ENCODE measurements around the gene RNF223.
"Not testable (repeated sequence)": the region's sequence is repeated elsewhere in the genome, so short reads cannot be mapped to it uniquely, and the experiment has no call there.

The RNF223 gene

DNA sequence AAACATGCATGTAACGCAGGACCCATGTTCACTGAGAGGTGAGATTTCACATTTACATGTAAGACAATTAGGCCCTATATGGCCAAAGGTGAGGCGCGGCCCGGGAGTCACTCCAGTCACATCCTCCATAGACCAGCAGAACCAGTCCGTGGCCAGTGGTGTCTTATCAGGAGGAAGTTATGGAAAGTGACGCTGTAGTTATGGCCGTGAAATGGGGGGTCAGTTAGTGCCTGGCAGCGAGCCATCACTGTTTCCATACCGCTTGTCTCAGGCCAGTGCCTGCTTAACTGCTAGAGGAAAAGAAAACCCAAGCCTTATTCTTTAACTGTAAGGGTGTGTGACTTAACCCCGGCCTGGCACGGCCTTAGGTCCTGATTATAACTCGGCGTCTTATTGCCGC lies 35.6 kb upstream of the RNF223 start:
- DNase-seq: no peak

DNA sequence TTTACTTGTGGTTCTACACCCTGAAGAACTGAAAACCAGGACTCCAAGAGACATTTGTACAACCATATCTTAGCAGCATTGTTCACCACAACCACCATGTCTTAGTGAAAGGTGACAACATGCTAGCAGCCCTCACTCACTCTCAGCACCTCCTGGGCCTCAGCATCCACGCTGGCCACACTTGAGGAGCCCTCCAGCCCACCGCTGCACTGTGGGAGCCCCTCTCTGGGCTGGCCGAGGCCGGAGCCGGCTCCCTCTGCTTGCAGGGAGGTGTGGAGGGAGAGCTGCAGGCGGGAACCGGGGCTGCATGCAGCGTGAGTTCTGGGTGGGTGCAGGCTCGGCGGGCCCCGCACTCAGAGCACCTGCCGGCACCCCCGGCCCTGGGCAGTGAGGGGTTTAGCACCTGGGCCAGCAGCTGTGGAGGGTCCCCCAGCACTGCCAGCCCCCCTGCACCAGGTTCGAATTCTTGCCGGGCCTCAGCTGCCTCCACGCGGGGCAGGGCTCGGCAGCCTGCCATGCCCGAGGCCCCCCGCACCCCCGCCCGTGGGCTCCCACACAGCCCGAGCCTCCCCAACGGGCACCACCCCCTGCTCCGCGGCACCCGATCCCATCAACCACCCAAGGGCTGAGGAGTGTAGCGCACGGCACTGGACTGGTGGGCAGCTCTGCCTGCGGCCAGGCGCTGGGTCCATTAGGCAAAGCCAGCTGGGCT lies 32.6 kb upstream of the RNF223 start:
- DNase-seq: no peak

DNA sequence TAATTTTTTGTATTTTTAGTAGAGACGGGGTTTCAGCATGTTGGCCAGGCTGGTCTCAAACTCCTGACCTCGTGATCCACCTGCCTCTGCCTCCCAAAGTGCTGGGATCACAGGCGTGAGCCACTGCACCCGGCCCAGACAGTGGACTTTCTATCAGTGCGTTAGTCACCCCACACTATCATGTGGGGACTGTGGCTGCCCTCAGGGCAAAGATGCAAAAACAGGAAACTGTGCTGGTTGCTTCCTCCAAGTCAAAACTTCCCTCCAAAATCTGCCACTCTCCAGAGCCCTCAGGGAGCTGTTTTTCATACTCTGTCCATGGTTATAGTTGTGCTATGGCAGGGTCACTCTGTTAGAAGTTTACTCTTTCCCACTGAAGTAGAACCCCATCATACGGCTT lies 30.0 kb upstream of the RNF223 start:
- DNase-seq: peak; percentile 52 to 79 (median 76)

DNA sequence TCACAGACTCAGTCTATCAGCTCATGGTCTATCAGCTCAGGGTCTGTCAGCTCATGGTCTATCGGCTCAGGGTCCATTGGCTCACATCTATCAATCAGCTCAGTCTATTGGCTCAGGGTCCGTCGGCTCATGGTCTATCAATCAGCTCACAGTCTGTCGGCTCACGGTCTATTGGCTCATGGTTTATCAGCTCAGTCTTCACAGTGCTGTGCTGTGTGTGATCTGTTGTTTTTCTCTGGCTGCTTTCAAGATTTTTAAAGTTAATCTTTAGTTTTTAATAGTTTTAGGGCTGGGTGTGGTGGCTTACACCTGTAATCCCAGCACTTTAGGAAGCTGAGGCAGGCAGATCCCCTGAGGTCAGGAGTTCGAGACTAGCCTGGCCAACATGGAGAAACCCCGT lies 27.4 kb upstream of the RNF223 start:
- no peak for DNase-seq

DNA sequence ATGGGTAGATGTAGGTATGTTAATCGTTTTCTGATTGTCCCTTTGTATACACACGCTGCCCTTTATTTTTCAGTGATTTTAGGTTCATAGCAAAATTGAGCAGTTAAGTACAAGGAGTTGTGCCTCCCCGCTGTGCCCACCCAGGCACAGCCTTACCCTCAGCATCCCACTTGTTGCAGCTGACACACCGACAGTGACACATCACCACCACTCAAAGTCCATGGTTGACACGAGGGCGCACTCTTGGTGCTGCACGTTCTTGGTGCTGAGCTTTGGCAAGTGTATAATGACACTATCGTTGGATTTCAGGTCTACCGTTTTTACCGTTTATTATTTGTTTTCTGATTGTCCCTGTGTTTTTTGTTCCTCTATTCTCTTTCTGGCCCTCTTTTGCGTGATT lies 26.2 kb upstream of the RNF223 start:
- no peak for DNase-seq

DNA sequence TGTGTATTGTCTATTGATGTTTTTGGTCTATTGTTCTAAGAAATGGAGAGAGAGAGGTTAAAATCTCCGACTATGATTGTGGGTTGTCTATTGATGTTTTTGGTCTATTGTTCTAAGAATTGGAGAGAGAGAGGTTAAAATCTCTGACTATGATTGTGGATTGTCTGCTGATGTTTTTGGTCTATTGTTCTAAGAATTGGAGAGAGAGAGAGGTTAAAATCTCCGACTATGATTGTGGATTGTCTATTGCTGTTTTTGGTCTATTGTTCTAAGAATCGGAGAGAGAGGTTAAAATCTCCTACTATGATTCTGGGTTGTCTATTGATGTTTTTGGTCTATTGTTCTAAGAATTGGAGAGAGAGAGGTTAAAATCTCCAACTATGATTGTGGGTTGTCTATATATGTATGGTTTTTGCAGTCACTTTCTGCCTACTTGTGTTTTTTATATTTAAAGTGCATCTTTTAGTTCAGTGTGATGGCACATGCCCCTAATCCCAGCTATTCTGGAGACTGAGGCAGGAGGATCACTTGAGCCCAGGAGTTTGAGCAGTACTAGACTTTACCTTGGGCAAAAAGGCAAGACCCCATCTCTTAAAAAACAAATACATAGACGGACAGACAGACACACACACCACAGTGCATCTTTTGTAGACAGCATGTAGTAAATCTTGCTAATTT lies 25.5 kb upstream of the RNF223 start:
- DNase-seq: no peak

DNA sequence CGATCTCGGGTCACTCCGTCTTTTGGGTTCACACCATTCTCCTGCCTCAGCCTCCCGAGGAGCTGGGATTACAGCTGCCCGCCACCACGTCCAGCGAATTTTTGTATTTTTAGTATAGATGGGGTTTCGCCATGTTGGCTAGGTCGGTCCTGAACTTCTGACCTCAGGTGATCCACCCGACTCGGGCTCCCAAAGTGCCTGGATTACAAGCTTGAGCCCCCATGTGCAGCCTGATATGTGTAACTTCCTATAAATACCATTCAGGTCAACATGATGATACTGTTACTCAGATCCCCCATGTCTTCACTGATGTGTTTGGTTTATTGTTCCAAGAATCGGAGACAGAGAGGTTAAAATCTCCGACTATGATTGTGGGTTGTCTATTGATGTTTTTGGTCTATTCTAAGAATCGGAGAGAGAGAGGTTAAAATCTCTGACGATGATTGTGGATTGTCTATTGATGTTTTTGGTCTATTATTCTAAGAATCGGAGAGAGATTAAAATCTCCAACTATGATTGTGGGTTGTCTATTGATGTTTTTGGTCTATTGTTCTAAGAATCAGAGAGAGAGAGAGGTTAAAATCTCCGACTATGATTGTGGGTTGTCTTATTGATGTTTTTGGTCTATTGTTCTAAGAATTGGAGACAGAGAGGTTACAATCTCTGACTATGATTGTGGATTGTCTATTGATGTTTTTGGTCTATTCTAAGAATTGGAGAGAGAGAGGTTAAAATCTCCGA lies 24.7 kb upstream of the RNF223 start:
- DNase-seq: no peak

DNA sequence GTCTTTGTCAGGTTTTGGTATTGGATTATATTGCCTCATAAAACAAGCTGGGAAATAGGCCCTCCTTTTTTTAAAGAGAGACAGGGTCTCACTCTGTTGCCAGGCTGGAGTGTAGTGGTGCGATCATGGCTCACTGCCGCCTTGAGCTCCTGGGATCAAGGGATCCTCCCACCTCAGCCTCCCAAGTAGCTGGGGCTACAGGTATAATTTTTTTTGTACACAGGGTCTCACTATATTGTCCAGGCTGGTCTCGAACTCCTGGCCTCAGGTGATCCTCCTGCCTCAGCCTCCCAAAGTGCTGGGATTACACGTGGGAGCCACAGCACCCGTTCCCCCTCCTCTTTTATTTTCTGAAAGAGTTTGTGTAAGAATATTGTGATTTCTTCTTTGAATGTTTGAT lies 22.0 kb upstream of the RNF223 start:
- DNase-seq: not testable (repeated sequence)

DNA sequence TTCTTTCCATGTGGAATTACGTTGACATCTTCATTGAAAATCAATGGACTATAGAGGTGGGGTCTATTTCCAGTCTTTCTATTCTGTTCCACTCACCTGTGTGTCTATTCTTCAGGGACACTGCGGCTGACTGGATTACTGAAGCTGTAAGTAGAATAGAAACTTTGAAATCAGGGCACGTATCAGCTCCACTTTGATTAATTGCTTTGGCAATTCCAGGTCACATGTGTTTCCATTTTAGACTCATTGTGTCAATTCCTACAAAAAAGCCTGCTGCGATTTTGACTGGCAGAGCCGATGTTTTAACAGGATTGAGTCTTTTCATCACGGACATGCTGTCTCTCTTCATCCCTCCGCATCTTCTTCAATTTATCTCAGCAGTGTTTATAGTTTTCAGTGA lies 20.9 kb upstream of the RNF223 start:
- no peak for DNase-seq

DNA sequence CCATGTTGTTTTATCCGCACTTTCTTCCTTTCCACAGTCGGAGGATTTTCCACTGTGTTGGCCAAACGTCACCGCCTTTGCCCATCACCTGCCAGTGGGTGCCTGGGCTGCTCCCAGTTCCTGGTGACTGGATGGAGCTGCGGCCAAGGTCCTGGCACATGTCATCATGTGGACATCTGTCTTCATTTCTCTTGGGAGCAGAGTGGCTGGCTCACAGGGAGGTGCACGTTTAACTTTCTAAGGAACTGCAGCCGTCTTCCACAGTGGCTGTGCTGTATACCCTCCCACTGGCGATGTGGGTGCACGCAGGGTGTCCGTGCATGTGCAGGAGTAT lies 19.5 kb upstream of the RNF223 start:
- DNase-seq: no peak

DNA sequence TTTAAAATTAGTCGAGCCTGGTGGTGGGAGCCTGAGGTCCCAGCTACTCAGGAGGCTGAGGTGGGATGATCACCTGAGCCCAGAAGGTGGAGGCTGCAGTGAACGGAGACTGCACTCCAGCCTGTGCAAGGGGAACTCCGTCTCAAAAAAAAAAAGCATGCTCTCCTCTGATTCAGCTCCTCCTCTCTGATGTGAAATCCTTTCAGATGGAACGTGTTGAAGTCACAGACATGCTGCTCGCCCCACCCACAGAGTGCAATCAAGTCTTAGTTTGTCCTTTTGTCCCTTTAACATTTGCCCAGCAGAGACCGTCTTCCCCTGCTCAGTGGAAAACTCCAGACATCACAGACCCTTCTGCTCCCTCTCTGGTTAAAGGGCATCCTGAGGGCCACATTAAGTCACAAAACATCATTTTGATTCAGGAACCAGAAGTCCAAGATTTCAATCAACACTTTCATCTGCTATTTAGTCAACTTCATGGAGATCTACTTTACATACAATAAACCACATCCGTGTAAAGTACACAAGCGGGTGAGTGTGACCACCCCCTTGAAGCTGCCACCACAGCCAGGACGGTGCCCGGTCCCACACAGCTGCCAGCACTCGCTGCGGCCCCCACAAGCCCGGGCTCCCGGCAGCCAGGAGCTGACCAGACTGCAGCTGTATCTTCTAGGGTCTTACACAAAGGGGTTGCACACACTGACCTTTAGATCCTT lies 18.9 kb upstream of the RNF223 start:
- no peak for DNase-seq

DNA sequence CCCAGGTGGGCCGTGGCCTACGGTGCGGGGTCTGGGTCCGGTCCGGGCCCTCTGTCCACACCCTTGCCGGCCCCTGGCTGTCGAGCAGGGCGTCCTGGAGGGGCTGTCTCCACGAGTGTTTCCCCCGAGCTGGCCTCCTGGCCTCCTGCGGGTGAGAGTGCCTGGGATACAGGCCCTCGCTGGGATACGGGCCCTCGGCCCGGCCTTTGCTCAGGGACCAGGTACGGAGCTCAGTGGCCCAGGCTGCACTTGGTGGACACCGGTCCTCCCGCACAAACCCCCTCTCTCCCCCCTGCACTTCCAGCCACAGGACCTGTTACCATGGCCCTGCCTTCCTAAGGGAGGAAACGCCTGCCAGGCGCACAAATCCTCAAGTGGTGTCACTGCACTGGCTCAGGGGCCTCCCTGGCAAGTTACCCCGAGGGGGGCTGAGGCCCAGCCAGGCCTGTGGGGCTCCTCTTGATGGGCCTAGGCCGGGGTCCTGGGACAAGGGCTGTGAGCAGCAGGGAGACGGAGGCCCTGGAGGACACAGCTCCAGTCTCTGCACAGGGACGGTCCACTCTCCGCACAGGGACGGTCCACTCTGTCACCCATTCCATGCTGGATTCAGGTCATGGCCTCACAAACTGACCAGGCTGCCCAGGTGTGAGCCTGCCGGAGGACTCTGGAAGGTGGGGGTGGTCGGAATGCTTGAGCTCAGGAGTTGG lies 18.2 kb upstream of the RNF223 start:
- peak in 1 of 4 experiments; percentile 1 for DNase-seq

DNA sequence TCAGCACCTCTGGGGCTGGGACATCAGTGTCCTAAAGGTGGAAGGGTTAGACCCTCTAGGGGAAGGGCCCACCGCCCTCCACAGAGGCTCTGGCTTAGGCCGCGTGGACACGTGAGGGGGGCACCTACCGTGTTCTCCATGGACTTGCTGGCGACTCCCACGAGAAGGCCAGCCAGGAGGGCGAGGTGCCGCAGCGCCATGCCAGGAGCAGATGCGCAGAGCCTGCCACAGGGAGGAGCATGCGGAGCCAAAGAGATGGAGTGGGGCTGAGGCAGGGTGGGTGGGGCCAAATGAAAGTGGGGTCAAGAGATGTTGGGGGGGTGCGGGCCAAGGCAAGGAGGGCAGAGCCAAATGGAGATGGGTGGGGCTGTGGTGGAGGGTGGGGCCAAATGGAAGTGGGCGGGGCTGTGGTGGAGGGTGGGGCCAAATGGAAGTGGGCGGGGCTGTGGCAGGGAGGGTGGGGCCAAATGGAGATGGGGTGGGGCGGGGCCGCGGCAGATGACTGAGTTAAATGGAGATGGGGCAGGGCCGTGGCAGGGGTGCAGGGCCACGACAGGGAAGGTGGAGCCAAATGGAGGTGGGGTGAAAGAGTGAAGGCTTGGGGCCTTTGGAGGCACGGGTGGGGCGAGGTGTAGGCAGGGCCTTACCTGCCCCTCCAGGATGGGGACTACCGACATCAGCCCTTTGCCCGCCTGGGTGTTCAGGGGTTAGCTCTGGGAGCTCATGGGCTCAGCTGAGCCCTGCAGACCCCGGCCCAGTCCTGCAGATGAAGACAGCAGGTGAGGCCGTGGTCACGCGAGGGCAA lies 17.4 kb upstream of the RNF223 start:
- DNase-seq: peak in 1 of 4 experiments; percentile 2

DNA sequence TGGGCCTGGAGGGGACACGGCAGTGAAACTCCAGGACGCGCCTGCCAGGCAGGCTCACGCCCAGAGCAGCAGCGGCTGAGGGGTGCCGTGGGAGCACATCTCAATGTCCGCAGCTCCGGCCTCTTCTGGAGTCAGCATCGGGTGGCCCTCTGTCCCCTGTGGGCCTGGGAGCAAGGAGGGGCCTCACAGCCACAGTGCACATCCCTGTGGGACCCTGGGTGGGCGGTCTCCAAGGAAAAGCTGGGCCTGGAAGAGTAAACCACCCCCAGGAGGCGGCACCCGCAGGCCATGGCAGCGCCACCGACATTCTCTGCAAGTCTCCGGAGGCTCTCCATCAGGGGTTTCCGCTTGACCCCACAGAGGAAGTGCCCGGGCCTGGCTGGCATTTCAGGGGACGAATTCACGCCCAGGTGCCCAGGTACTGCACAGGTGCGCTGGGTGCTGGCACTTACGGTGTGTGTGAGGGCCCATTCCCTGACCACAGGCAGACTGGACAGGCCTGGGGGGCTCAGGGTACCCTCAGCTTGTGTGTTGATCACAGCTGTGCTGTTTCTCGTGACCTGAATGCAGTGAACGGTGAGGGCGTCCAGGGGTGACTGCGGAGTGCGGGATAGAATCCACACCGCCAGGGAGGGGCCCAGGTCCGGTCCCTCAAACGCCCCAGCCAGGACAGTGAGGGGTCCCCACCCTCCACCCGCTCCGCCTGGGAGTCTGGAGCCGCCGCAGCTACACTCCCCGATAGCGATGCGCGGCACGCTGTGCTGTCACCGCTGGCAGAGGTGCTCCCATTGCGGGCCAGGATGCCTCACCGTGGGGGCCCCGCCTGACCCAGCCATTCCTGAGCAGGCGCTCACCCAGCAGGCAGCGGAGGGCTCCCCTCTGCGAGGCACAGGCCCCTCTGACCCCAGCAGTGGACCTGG lies 16.6 kb upstream of the RNF223 start:
- DNase-seq: no peak

DNA sequence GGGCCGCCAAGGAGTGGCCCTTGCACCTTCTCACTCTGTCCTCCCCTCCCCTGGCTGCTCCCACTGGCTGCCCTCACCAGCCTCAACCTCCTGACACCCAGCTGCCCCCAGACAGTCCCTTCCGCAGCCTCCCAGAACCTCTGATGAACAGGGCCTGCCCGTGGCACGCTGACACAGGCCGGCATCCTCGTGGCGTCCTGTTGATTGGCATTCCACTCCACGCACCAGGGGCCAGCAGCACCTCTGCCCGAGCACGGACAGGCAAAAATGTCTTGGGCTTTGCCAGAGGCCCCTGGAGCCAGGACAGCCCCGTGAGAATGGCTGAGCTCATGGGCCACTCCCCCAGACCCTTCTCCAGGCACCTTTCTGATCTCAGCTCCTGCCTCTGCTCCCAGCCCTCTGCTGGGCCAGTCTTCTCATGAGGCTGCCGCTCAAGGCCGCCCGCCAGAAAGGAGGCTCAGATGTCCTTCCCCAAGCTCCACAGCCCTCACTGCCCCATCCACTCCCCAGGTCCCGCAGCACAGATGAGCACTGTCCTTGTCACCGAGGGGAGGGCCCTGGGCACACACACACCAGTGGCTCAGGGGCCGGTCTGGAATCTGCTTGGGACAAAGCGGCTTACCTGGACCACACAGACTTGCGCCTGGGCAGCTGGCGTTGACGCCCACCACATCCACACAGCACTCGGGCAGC lies 15.8 kb upstream of the RNF223 start:
- peak in 1 of 4 experiments; percentile 2 for DNase-seq

DNA sequence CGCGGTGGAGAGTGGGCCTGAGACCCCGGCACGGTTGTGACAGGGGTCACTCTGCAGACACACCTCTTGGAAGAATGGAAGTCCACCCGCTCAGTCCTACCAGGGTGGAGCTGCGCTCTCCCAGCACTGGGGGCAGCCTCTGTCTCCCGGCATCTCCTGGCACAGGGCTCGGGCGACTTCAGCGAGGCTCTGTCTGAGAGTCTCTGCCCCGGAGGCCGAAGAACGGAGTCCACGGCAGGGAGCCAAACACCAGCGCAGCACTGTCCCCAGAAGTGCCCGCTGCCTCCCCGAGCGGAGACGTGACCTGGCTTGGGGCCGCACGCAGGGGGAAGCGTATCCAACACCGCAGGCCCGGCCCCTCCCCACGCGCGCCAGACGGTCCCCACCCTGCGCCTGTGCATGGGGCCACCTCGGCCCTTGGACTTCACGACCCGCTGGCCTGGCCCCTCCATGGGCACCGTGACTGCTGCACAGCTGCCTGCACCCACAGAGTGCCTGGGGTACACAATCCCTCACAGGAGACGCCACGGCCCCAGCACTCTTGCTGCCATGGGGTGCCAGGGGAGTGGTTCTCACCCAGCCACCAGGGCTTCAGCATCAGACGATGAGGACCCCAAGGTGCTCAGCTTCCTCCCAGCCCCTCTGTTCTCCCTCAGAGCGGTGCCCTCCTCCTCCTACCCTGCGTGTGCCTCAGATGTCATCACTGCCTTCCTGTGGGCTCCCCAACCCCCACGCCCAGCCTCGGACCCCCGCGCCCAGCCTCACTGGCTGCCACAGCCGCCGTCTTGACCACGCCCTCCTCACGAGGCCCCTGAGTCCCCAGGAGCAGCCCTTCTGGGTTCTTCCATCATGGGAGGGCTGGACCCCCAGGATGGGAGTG lies 14.9 kb upstream of the RNF223 start:
- DNase-seq: no peak

DNA sequence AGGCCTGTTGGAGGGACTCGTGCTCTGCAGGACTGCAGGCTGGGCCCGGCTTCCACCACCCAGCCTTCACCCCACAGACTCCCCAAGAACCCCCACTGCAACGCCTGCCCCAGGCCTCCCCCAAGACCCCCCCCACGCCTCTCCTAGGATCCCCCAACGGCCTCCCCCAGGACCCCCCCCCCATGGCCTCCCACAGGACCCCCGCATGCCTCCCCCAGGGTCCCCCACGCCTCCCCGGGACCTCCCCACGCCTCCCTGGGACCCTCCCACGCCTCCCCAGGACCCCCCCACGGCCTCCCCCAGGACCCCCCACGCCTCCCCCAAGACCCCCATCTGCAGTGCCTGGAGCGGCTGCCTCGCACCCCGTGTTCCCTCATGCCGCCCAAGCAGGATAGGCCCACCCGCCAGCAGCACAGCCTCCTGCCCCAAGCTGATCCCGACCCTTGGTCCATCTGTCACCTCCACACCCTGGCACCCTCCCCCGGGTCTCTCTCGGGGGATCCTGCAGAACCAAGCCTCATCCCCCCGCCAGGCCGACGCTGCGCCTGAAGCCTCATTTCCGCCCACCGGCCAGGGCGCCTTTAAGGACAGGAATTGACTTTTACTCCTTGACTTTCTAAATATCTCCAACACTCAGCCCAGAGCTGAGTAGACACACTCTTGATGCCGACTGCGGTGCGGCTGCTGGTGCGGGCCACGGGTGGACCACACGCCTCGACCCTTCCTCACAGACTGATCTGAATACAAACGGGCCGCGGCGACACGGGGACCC lies 14.1 kb upstream of the RNF223 start:
- DNase-seq: no peak

Measured in suppressor macrophage (primary cell).